HG02571 (cell line): ENCODE measurements around the gene EMILIN2.
"Not testable (repeated sequence)": the region's sequence is repeated elsewhere in the genome, so short reads cannot be mapped to it uniquely, and the experiment has no call there.

Experiments used
- ATAC-seq: cut with Tn5 transposase; IDR thresholded peaks from one replicate; pipeline ENCODE4 v1.9.1; 2021; ENCODE audit warnings: mild to moderate bottlenecking, moderate library complexity; ENCODE audit not compliant: unreplicated experiment

EMILIN2 gene

GRCh38 chr18:2843146-2843545 is 3.7 kb upstream of the EMILIN2 start:
- no peak for ATAC-seq

DNA sequence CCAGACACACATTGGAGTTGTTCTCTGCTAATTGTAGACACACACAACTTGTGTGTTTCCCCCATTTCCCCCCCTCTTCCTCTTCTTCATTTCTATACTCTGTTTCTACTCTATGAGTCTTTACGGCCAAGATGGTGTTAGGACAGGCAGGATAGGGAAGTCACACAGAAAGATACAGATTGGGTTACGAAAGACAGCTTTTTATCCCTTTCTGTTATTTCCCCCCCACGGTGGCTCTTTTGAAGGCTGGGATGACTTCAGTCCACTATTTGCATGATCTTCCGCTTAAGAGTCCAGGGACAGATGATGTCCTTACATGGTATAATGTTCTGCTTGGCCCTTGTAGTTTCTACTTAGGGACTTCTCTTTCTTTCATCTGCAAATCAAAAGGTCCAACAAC is 1.6 kb upstream of the EMILIN2 start:
- ATAC-seq, result no peak

DNA sequence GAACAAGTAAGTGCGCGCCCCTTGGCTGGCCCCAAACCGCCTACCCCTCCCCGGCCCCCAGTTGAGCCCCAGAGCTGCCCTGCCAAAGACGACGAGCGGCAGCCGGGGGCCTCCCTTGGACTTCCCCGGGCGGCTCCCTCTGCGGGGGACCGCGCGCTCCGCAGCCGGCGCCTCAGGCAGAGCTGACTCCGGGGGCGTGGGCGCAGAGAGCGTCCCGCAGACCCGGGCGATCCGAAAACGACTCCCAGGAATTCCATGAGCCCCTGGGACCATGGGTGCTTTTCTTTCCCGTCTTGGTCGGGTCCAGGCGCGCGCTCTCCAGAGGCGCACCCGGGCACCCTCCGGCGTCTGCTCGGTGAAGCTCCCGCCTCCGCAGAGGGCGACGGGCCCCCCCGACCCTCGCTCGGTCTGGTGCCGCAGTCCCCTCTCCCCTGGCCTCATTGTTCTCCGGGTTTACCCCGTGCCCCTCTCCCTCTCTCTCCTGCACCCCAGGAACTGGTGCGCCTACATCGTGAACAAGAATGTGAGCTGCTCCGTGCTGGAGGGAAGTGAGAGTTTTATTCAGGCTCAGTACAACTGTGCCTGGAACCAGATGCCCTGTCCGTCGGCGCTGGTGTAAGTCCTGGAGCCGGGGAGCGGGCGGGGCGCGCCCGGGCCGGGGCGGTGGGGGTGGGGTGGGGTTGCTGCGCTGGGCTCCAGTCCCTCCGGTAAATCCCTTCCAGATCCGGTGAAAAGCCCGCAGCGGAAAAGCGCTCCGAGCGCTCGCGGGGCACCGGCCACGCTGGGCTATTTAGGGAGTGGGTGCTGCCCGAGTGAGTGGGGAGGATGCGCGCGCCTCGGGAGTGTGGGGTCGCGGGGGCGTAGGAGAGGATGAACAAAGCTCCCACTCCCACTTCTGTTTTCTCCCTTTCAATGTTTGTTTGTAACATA is 776 bp downstream of the EMILIN2 start:
- no peak for ATAC-seq

DNA sequence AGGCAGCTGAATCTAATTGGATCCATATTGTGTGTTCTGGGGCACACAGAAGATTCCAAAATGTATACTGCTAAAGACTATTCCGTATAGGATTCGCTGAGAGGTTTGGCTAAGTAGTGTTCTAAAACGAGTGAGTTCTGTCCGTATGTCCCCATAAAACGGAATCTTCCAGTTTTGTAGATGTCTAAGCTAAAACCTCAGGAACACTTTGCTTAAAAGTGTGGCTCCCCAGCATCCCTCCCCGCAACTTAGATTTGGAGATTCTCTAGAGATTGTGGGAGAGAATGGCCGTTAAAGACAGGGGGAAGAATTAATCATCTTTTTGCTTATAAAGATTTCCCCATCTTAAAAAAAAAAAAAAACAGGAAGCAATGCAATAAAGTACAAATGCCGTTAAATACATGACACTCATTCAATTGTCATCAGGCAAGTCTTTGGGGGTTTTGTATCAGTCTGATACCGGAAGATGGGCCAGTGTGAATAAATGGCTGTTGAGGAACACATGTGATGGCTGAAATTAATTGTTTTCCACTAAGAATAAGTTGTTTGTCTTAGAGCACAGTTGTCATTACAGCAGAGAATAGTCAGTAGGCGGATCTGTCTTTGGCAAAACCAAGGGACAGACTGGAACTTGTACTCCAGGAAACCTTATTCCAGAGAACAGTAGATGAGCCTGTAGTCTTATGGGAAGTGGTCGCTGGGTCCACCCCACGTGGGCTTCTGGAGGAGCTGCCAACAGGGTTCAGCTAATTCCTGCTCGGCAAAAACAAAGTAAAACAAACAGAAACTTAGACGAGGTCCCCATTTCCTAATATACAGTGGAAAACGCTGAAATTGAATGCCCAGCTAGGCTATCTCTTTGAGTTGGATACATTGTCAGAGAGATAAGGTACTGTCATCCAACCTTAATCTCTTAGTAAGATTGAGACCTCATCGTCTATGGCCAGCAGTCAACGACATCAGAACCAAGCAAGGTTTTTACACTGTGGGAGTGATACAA is 1.7 kb downstream of the EMILIN2 start:
- ATAC-seq, result no peak

DNA sequence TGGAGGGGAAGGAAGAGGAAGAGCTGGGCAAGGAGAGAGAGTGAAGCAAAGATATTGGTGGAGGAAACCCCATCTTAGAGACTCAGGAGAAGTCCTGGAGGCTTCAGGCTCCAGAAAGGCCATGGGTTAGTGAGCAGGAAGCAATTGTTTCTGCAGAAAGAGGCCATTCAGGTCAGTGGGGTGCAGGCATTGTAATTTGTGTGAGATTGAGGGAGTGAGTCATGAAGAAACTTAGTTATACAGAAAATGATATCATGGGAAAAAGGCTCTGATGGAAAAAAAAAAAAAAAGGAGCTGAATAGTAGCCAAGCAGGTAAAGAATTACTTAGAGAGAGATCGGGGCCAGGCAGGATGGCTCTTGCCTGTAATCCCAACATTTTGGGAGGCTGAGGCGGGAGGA is 4.0 kb downstream of the EMILIN2 start:
- ATAC-seq, result no peak

GRCh38 chr18:2851771-2852170 is 5.0 kb downstream of the EMILIN2 start:
- no peak for ATAC-seq

GRCh38 chr18:2852460-2852859 is 5.7 kb downstream of the EMILIN2 start:
- not testable (repeated sequence) for ATAC-seq

- no peak for ATAC-seq
These were observed 6.5 kb downstream of the EMILIN2 start for GRCh38 chr18:2853173-2853925.

GRCh38 chr18:2853926-2854664 is 7.3 kb downstream of the EMILIN2 start:
- no peak for ATAC-seq

DNA sequence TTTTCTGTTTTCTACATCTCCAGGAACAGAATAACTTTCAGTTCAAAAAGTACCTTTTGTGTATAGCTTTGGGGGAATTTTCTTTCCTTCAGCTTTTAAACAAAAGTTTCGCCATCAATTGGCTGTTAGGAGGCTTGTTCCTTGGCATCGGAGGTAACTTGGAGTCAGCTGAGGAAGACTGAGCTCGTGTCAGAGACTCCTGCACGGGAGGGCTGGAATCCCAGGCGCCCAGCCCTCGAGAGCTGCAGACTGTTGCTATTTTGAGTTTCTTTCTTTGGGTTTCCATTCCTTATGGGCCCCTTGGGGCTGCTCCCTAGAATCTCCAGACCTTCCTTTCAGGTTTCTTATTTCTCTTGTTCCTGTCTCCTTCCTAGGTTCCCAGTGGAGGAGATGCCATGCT is 8.1 kb downstream of the EMILIN2 start:
- no peak for ATAC-seq

DNA sequence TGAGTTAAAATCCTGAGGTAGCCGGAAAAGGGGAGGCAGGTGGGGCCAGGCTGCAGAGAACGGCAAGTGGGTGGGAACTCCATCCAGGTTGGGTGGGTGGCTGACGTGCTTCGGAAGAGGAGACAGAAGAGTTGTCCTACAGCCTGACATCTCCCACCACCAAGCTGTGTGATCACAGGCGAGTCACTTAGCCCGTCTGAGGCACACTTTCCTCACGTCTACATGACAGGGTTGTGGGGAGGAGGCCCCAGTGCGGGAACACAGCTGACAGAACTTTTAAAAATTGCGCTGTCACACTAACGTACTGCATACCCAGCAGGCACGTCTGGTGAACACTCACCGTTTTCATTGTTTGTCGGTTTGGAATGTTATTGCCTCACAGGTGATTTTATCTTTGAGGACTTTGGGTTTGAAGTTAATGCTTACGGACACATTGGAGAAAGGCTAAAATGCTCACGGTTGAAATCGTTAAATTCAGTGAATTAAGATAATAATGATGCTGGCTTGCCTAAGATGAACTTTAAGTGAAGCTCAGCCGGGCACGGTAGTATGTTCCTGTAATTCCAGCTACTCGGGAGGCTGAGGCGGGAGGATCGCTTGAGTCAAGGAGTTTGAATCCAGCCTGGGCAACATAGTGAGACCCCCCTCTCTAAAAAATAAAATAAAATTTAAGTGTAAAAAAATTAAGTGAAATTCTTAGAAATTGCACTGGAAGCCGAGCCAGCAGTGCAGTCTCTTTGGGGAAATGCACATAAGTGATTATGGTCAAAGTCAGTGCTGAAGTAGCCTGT is 8.9 kb downstream of the EMILIN2 start:
- no peak for ATAC-seq

DNA sequence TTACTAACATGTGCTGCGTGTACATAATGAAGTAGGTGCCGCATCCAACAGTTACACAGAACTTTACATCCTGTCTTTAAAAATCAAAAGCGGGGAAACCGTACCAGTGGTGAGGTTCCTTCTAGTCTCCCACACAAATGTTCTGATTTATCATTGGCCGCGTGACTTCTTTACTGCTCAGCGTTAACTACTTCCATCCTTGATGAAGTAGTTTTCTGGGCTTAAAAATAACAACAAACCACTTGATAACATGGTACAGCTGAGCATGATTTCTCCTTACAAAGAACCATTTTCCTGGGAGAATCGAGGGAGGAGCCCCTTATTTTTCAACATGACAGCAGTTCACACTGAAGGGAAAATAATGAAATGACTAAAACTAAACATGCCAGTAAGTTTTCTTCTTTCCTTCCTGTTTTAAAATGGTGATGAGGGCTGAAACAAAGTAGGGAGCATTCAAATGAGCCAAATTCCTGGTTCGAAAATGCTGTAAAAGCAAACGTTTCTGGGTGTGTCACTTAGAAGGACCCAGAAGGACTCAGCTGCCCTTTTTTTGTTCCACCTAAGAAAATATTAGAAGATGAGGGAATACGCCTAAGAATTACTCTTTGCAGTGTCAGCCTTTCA is 9.9 kb downstream of the EMILIN2 start:
- ATAC-seq, result no peak

DNA sequence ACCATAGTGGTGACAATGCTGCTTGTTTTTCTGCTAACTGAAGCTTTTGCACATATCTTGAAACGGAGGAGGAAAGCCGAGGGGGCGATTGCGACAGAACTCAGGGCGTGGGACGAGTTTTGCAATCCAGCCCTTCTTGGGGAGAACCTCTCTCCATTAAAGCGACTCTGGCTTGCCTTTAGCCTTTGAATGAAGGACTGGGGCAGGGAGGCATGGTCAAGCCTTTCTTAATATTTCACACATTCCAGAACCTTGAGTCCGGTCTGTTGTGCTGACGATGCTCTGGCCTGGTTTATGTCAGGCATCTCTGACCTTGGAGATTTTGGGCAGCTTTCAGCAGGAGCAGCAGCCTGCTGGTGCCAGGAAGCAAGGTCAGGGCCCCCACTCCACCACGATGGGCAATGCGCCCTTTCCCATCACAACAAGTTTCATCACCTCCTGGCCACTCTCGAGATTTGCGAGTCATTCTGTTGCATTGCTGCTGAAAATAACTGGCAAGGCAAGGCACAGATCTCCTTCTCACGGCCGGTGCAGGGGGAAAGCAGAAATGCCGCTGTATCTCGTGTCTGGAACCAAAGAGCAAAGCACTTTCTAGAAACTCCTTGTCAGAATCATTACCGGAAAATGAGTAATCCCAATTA is 10.8 kb downstream of the EMILIN2 start:
- ATAC-seq, result no peak

- not testable (repeated sequence) for ATAC-seq
These were observed 13.6 kb downstream of the EMILIN2 start for GRCh38 chr18:2860397-2860796.

DNA sequence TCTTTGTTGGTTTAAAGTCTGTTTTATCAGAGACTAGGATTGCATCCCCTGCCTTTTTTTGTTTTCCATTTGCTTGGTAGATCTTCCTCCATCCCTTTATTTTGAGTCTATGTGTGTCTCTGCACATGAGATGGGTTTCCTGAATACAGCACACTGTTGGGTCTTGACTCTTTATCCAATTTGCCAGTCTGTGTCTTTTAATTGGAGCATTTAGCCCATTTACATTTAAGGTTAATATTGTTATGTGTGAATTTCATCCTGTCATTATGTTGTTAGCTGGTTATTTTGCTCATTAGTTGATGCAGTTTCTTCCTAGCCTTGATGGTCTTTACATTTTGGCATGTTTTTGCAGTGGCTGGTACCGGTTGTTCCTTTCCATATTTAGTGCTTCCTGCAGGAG is 17.2 kb downstream of the EMILIN2 start:
- ATAC-seq, result not testable (repeated sequence)

DNA sequence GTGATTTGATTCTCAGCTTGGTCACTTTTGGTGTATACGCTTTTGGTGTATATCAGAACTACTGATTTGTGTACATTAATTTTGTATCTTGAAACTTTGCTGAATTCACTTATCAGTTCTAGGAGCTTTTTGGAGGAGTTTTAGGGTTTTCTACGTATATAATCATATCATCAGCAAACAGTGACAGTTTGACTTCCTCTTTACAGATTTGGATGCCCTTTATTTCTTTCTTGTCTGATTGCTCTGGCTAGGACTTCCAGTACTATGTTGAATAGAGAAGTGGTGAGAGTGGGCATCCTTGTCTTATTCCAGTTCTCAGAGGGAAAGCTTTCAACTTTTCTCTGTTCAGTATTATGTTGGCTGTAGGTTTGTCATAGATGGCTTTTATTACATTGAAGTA is 19.7 kb downstream of the EMILIN2 start:
- not testable (repeated sequence) for ATAC-seq

DNA sequence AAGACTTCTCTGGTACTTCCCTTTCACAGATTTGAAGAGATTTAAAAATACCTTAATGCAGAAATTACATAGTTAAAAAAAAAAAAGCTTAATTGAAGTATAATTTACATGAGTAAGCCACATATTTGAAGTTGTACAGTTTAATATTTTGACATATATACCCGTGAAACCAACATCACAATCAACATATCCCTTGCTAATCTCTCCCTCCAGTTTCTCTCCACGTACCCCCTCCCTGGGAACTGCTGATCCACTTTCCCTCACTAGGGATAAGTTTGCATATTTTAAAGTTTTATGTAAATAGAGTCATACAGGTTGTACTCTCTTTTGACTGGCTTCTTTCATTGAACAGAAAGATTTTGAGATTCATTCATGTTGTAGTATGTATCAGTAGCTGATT is 22.4 kb downstream of the EMILIN2 start:
- ATAC-seq, result no peak

DNA sequence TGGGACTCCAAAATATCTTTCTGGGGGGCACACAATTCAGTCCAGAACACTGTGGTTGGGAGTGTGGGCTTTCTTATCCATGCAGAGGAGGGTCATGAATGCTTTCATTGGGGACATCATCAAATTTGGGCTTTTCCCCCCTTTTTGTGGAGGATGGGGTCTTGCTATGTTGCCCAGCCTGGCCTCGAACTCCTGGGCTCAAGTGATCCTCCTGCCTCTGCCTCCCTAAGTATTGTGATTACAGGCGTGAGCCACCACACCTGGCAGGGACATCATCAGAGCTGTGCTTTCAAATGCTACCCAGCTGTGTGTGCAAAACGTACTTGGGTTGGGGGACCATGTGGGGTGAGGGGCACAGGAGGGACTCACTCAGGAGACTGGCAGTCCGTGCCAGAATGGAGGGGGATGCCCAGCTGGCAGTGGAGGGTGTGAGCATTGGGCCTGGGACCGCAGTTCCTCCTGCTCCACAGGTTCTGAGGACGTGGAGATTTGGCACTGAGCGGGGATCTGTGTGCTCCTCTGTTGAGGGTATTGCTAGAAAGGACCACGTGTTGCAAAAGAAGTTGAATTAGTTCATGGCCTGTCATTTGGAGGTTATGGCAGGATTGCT is 24.4 kb downstream of the EMILIN2 start:
- no peak for ATAC-seq
